Right lobe of liver (tissue), 4 donors: Measurements from ENCODE around the gene SLC9A4.

Experiments used
- CTCF ChIP-seq, 4 donors: fragments of 200-600 bp in 3 of 4; fragments of 450-650 bp in 1 of 4; IDR thresholded peaks; one replicate each; pipeline versions ENCODE4 v1.5.1 to v1.8.0; 2016 to 2022; ENCODE audit warnings: antibody characterized with exemption in 4 of 4, mild to moderate bottlenecking in 2 of 4
- POLR2A ChIP-seq: fragments of 450-650 bp; IDR thresholded peaks from one replicate; pipeline ENCODE4 v1.6.1; 2017; ENCODE audit warnings: antibody characterized with exemption, mild to moderate bottlenecking
- donor health status: DM: no; HTN: no; CAD: no.
- donor health status: DM: no; HTN: no; CAD: no.
- donor health status: DM: no; HTN: yes; CAD: no.

DNA sequence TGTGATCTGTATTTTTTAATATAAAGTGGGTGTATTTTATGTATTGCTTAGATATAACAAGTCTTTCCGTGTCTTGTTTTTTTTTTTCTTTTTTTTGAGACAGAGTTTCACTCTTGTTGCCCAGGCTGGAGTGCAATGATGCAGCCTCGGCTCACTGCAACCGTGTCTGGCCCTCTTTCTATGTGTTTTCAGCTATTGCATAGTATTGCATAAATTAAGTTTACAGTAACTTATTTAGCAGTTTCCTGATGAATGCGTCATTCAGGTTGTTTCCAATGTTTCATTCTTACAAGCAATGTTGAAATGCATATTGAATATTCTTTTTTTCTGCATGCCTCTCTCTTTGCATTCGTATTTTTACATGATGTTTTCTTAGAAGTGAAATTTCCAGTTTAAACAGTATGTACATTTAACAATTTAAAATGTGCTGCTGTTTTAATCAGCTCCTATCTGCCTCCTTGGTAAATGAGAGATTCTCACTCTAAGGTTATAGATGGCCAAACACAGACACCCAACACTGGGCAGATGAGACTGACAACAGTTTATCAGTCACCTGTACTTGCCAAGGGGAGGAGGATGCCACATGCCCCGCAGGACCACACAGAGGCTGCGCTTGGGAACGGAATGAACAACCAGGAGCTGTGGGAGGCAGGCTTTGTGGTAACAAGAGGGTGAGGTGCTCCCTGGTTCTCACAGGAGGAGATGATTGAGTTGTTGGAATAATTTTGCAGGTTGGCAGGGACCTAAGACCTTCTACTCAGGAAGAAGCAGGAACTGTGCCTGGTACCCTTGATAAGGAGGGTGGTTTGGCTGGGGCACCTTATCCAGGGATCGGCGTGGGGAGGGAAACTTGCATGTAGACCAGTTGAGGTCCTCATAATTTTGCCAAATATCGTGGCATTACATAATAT, 7.5 kb downstream of the SLC9A4 start:
- TF ChIP-seq CTCF (IDR thresholded peaks at IDR 0.05) (no peak), POLR2A (no peak)
